Mesenchymal stem cell (in vitro differentiated cells and primary cell): ENCODE data around the gene CCT5.
"Not testable (repeated sequence)": the region's sequence is repeated elsewhere in the genome, so short reads cannot be mapped to it uniquely, and the experiment has no call there.

Experiments
- DNase-seq: peaks from one replicate; pipeline ENCODE4 v3.0.0-alpha.2; 2013
- H2AFZ ChIP-seq: one replicate; pipeline ENCODE4 v1.6.1; 2013; ENCODE audit warnings: low read depth, mild to moderate bottlenecking, control low read depth, inconsistent platforms, low read length, moderate library complexity
- H2AK5ac ChIP-seq: 2 replicates; pipeline ENCODE4 v1.6.1; 2013; ENCODE audit warnings: low read length, moderate library complexity, mild to moderate bottlenecking, inconsistent platforms; ENCODE audit not compliant: severe bottlenecking
- H2BK120ac ChIP-seq: one replicate; pipeline ENCODE4 v1.6.1; 2013; ENCODE audit warnings: low read depth, mild to moderate bottlenecking, inconsistent platforms, low read length, moderate library complexity
- H2BK12ac ChIP-seq, 2 experiments: one replicate each; pipeline ENCODE4 v1.6.1; 2013; ENCODE audit warnings: inconsistent platforms in 2 of 2, low read length in 2 of 2, mild to moderate bottlenecking in 2 of 2, moderate library complexity in 2 of 2, control low read depth in 1 of 2
- H2BK15ac ChIP-seq: one replicate; pipeline ENCODE4 v1.6.1; 2013; ENCODE audit warnings: mild to moderate bottlenecking, low read depth, inconsistent platforms; ENCODE audit not compliant: poor library complexity, severe bottlenecking
- H2BK5ac ChIP-seq: 2 replicates; pipeline ENCODE4 v1.6.1; 2013; ENCODE audit warnings: low read depth, mild to moderate bottlenecking, low read length, control low read depth, inconsistent platforms; ENCODE audit not compliant: poor library complexity, severe bottlenecking
- H3K14ac ChIP-seq, 2 experiments: one replicate each; pipeline ENCODE4 v1.6.1; 2013; ENCODE audit warnings: inconsistent platforms in 2 of 2, low read length in 2 of 2, control low read depth in 1 of 2, mild to moderate bottlenecking in 1 of 2, moderate library complexity in 1 of 2
- H3K18ac ChIP-seq, 2 experiments: one replicate each; pipeline ENCODE4 v1.6.1; 2013; ENCODE audit warnings: inconsistent platforms in 2 of 2, low read length in 2 of 2, control low read depth in 1 of 2, low read depth in 1 of 2, mild to moderate bottlenecking in 1 of 2
- H3K23ac ChIP-seq, 2 experiments: one replicate each; pipeline ENCODE4 v1.6.1; 2013; ENCODE audit warnings: inconsistent platforms in 2 of 2, low read length in 2 of 2, mild to moderate bottlenecking in 2 of 2, moderate library complexity in 2 of 2, control low read depth in 1 of 2
- H3K27ac ChIP-seq: 2 replicates; pipeline ENCODE4 v1.5.1; 2013; ENCODE audit warnings: mild to moderate bottlenecking, moderate library complexity, low read length, control low read depth, inconsistent platforms; ENCODE audit not compliant: poor library complexity, severe bottlenecking
- H3K27me3 ChIP-seq, 2 experiments: 2 replicates each; pipeline versions ENCODE4 v1.6.1 to v1.7.0; 2013; ENCODE audit warnings: low read length in 2 of 2, mild to moderate bottlenecking in 2 of 2, moderate library complexity in 2 of 2, control low read depth in 1 of 2, inconsistent platforms in 1 of 2; ENCODE audit not compliant: control insufficient read depth in 1 of 2, insufficient read depth in 1 of 2
- H3K36me3 ChIP-seq, 2 experiments: 2 replicates each; pipeline versions ENCODE4 v1.6.1 to v1.7.0; 2013; ENCODE audit warnings: low read length in 2 of 2, control low read depth in 1 of 2, inconsistent platforms in 1 of 2, low read depth in 1 of 2, mild to moderate bottlenecking in 1 of 2; ENCODE audit not compliant: insufficient read depth in 2 of 2, control insufficient read depth in 1 of 2
- H3K4ac ChIP-seq, 2 experiments: one replicate each; pipeline ENCODE4 v1.6.1; 2013; ENCODE audit warnings: inconsistent platforms in 2 of 2, low read length in 2 of 2, mild to moderate bottlenecking in 2 of 2, moderate library complexity in 2 of 2, control low read depth in 1 of 2, low read depth in 1 of 2
- H3K4me1 ChIP-seq: 2 replicates; pipeline ENCODE4 v1.6.1; 2013; ENCODE audit warnings: low read depth, low read length, control low read depth; ENCODE audit not compliant: control insufficient read depth, insufficient read depth
- H3K4me2 ChIP-seq: 2 replicates; pipeline ENCODE4 v1.6.1; 2013; ENCODE audit warnings: low read length, mild to moderate bottlenecking, inconsistent platforms; ENCODE audit not compliant: poor library complexity, severe bottlenecking
- H3K4me3 ChIP-seq, 2 experiments: 2 replicates each; pipeline versions ENCODE4 v1.5.1 to v1.7.0; 2013; ENCODE audit warnings: low read length in 2 of 2, mild to moderate bottlenecking in 2 of 2, control low read depth in 1 of 2, low read depth in 1 of 2; ENCODE audit not compliant: insufficient read depth in 1 of 2
- H3K79me1 ChIP-seq: replicated peaks from 2 replicates; pipeline ENCODE4 v1.6.1; 2013; ENCODE audit warnings: mild to moderate bottlenecking, control low read depth, low read length, inconsistent platforms; ENCODE audit not compliant: poor library complexity, severe bottlenecking
- H3K9ac ChIP-seq: 2 replicates; pipeline ENCODE4 v1.7.0; 2013; ENCODE audit warnings: mild to moderate bottlenecking, low read length, moderate library complexity
- H3K9me3 ChIP-seq: 2 replicates; pipeline ENCODE4 v1.7.0; 2013; ENCODE audit warnings: mild to moderate bottlenecking, low read length; ENCODE audit not compliant: control insufficient read depth
- H4K8ac ChIP-seq: one replicate; pipeline ENCODE4 v1.6.1; 2013; ENCODE audit warnings: inconsistent platforms, mild to moderate bottlenecking, low read length, moderate library complexity
- H4K91ac ChIP-seq: one replicate; pipeline ENCODE4 v1.6.1; 2013; ENCODE audit warnings: mild to moderate bottlenecking, low read length, inconsistent platforms
- WGBS: methylation state at CpG from one replicate; pipeline ENCODE4 v1.1.7; 2013; ENCODE audit warnings: mixed read lengths; 5-methylcytosine and 5-hydroxymethylcytosine counted together

The CCT5 gene

GRCh38 chr5:10272875-10273209 lies 22.8 kb downstream of the CCT5 start:
- not testable (repeated sequence) for H3K9ac ChIP-seq, H3K4me1 ChIP-seq, H3K27me3 ChIP-seq, H3K27ac ChIP-seq, H3K23ac ChIP-seq, H2AFZ ChIP-seq, H2BK15ac ChIP-seq, H3K4me2 ChIP-seq, H3K9me3 ChIP-seq, H4K8ac ChIP-seq, H2BK12ac ChIP-seq, DNase-seq, H3K4ac ChIP-seq, H3K4me3 ChIP-seq, H2BK5ac ChIP-seq, H3K14ac ChIP-seq, H4K91ac ChIP-seq, H3K36me3 ChIP-seq, H3K18ac ChIP-seq, H2BK120ac ChIP-seq, H2AK5ac ChIP-seq, H3K79me1 ChIP-seq
- 95% methylated on average over 4 of the region's 6 CpGs for WGBS

- Histone ChIP-seq H3K9ac (no peak overlapping the region), H2BK5ac (no peak overlapping the region), H4K91ac (no peak overlapping the region), H3K14ac (no peak overlapping the region), H2BK120ac (no peak overlapping the region), H2AK5ac (no peak overlapping the region), H3K4ac (no peak overlapping the region), H3K27me3 (no peaks in the 10 kb centered on the region), H2BK12ac (no peak overlapping the region), H2BK15ac (no peak overlapping the region), H3K4me3 (no peak overlapping the region), H3K18ac (no peak overlapping the region), H3K9me3 (no peaks in the 10 kb centered on the region), H3K27ac (no peak overlapping the region), H4K8ac (no peak overlapping the region), H3K79me1 (no peaks in the 10 kb centered on the region), H3K4me1 (no peaks in the 10 kb centered on the region), H2AFZ (no peak overlapping the region), H3K23ac (no peak overlapping the region), H3K4me2 (no peak overlapping the region), H3K36me3 (peaks cover 5 to 22% of the 10 kb centered on the region in 2 experiments)
- 84% methylated on average over 10 of the region's 10 CpGs for WGBS
- no peak for DNase-seq
Measured at GRCh38 chr5:10275460-10275859, 25.4 kb downstream of the CCT5 start.

- H3K4me3 ChIP-seq: no peak overlapping the region
- no peak overlapping the region for H2BK5ac ChIP-seq
- H3K27ac ChIP-seq: no peak overlapping the region
- no peak overlapping the region for H2AFZ ChIP-seq
- no peaks in the 10 kb centered on the region for H3K27me3 ChIP-seq
- no peak overlapping the region for H2AK5ac ChIP-seq
- peaks cover 5 to 24% of the 10 kb centered on the region in 2 experiments for H3K36me3 ChIP-seq
- no peak overlapping the region for H3K18ac ChIP-seq
- H3K23ac ChIP-seq: no peak overlapping the region
- no peaks in the 10 kb centered on the region for H3K79me1 ChIP-seq
- H3K9me3 ChIP-seq: no peaks in the 10 kb centered on the region
- 91% methylated on average over 9 of the region's 9 CpGs for WGBS
- peak; percentile 24 for DNase-seq
- no peak overlapping the region for H4K8ac ChIP-seq
- no peak overlapping the region for H3K9ac ChIP-seq
- H3K4me2 ChIP-seq: no peak overlapping the region
- H3K4ac ChIP-seq: no peak overlapping the region
- no peak overlapping the region for H4K91ac ChIP-seq
- no peak overlapping the region for H3K14ac ChIP-seq
- no peak overlapping the region for H2BK120ac ChIP-seq
- H2BK12ac ChIP-seq: no peak overlapping the region
- H3K4me1 ChIP-seq: no peaks in the 10 kb centered on the region
- no peak overlapping the region for H2BK15ac ChIP-seq
Measured at GRCh38 chr5:10275991-10276390, 25.9 kb downstream of the CCT5 start.

GRCh38 chr5:10276691-10277090 lies 26.6 kb downstream of the CCT5 start:
- Histone ChIP-seq H2BK12ac (no peak overlapping the region), H3K4me1 (no peaks in the 10 kb centered on the region), H4K8ac (no peak overlapping the region), H3K27ac (no peak overlapping the region), H3K4ac (no peak overlapping the region), H3K14ac (no peak overlapping the region), H3K4me3 (no peak overlapping the region), H3K27me3 (no peaks in the 10 kb centered on the region), H3K9me3 (no peaks in the 10 kb centered on the region), H3K79me1 (no peaks in the 10 kb centered on the region), H2BK5ac (no peak overlapping the region), H2AFZ (no peak overlapping the region), H3K36me3 (peaks cover 5 to 30% of the 10 kb centered on the region in 2 experiments), H3K9ac (no peak overlapping the region), H2BK120ac (no peak overlapping the region), H3K4me2 (no peak overlapping the region), H2BK15ac (no peak overlapping the region), H3K23ac (no peak overlapping the region), H2AK5ac (no peak overlapping the region), H4K91ac (no peak overlapping the region), H3K18ac (no peak overlapping the region)
- DNase-seq: no peak
- 88% methylated on average over 6 of the region's 7 CpGs for WGBS
